Middle frontal gyrus (tissue), 1 donor: ENCODE measurements around the gene CST3.
"Not testable (repeated sequence)": the region's sequence is repeated elsewhere in the genome, so short reads cannot be mapped to it uniquely, and the experiment has no call there.

Experiments used
- DNase-seq: peaks from one replicate; pipeline ENCODE4 v3.0.0-alpha.2; 2015; ENCODE audit warnings: low spot score; ENCODE audit errors: extremely low spot score

The CST3 gene

GRCh38 chr20:23643659-23644058 lies 5.9 kb upstream of the CST3 start:
- DNase-seq, result no peak

DNA sequence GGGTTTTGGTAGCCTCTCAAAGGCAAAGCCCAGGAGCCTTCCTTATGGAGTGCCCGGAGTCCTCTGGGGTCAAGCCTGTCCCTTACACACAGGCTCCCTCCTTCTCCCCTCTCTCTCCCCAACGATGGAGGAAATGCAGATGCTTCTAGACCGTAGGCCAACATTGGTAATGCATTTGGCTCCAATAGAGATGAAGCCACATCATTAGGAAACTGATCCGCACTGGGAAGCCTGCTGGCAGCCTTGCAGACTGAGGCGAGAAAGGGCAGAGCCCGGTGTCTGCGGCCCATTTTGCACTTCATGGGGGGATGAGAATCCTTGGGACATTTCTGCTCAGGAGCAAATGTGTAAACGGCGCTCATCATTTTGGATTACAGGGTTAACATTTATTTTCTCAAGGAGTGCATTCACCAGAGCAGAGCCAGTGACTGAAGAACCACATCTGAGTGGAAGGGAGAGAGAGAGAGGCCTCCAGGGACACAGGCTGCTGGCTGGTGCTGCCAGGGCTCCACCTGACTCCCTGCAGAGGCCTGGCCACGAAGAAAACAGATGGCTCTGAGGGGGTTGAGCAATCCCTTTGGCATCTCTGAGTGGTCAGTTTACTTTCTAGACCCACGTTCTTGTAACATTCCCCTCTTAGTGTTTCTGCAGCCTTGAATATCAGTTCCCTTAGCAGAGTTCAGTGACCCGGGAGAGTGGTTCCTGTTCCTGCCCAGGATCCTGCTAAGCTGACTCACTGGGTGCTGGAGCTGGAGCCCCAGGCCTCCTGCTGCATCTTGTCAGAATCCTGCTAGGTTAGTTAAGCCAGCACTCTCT lies 4.4 kb upstream of the CST3 start:
- no peak for DNase-seq

GRCh38 chr20:23640671-23641667 lies 3.2 kb upstream of the CST3 start:
- no peak for DNase-seq

DNA sequence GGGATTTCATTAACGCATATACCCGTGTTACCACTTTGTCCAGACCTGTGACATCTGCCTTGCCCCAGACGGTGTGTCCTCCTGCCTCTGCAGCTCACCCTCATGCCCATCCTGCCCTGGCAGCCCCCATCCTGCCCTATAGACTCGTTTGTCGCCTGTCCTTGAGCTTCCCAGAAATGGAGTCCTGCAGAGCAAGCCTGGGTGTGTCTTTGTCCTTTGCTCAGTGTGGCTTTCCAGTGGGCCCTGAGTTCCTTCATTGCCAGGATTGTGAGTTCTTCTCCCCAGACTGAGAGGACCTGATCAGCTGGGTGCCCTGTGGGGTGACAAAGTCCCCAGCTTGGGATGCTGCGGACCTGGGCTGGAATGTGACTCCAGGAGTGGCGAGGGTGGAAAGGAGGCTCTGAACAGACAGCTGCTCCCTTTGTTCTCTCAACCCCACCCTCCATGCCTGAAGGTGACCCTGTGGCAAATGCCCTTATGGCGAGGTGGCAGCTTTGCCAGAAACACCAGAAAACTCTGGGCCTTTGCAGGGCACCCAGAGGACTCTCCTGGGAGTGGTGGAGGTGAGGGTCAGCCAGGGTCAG lies 2.4 kb upstream of the CST3 start:
- no peak for DNase-seq

GRCh38 chr20:23639490-23639958 lies 1.8 kb upstream of the CST3 start:
- no peak for DNase-seq

GRCh38 chr20:23638309-23638708 lies 554 bp upstream of the CST3 start:
- DNase-seq, result no peak

GRCh38 chr20:23636908-23637281 lies 860 bp downstream of the CST3 start:
- DNase-seq, result no peak

GRCh38 chr20:23636182-23636907 lies 1.4 kb downstream of the CST3 start:
- no peak for DNase-seq

DNA sequence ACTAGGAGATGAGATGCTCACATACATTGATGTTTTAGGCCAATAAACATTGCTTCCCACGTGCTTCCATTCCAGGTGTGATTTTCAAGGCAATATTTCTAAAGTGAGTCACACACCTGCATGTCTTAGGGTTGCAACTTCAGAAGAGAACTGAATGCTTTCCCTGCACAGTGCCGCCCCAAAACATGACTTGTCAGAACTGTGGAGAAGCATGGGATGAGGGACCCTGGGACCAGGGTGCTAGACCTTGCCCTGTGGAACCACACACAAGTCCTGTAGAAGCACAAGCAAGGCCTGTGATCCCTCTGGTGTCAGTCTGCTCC lies 2.0 kb downstream of the CST3 start:
- not testable (repeated sequence) for DNase-seq

GRCh38 chr20:23634985-23635767 lies 2.6 kb downstream of the CST3 start:
- DNase-seq, result no peak

DNA sequence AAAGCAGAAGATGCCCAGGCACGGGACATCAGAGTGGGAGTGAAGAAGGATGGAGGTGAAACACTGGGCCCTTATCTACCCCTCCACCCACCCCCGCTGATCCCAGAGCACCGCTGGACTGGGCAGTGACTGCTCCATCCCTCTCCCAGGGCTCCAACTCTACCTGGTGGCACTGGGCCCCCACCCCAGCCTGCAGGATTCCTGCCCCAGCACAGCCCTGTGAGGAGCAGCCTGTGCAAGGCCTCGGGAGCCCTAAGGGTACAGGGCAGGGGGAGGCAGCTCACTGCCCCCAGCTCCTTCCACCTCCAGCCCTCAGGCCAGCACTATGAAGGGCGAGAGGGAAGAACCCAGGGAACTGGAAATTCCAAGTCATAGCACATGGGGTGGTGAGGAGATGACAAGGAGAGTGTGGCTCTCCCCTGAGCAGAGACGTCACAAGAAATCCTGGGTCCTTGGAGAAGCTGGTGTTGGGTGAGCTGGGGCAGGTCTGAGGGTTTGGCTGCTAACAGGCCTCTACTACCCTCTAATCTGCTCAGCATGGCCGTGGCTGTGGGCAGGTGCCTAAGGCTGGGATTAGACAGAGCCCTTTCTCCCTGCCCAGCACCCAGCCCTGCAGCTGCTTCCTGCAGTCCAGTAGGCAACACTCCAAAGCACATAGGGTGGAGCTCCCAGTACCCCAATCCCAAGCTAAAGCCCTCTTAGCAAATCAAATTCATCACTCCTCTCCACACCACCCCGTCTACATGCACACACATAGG lies 3.5 kb downstream of the CST3 start:
- DNase-seq, result no peak

- DNase-seq, result no peak
These were observed 4.8 kb downstream of the CST3 start for GRCh38 chr20:23632711-23633573.

- no peak for DNase-seq
These were observed 5.6 kb downstream of the CST3 start for GRCh38 chr20:23631981-23632710.

DNA sequence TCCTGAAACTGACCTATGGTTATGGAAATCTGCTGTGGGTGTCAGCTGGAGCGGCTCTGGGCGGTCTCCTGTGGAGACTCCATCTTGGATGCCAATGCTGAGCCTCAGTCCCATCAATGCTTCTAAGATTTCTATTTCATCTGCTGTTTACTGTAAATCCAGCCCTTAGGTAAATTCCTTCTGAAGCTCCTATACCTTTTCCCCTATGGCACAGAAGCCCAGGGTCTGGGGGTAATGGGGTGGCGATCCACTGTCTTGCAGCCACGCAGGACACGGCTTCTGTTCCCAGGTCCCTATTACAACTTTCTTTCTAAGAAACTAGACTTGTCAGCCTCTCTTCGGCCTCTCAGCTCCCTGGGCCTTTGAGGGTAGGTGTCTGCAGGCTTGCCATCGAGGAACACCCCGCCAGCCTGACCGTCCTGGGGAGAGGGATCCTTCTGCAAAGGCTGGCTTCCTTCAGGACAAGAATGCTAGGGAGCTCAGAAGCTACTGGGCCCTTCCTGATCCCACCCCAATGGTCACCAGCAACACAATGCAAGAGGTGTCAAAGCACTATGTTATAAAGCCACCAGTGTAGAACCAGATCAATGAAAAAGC lies 6.4 kb downstream of the CST3 start:
- DNase-seq, result no peak

GRCh38 chr20:23630392-23630849 lies 7.3 kb downstream of the CST3 start:
- no peak for DNase-seq

DNA sequence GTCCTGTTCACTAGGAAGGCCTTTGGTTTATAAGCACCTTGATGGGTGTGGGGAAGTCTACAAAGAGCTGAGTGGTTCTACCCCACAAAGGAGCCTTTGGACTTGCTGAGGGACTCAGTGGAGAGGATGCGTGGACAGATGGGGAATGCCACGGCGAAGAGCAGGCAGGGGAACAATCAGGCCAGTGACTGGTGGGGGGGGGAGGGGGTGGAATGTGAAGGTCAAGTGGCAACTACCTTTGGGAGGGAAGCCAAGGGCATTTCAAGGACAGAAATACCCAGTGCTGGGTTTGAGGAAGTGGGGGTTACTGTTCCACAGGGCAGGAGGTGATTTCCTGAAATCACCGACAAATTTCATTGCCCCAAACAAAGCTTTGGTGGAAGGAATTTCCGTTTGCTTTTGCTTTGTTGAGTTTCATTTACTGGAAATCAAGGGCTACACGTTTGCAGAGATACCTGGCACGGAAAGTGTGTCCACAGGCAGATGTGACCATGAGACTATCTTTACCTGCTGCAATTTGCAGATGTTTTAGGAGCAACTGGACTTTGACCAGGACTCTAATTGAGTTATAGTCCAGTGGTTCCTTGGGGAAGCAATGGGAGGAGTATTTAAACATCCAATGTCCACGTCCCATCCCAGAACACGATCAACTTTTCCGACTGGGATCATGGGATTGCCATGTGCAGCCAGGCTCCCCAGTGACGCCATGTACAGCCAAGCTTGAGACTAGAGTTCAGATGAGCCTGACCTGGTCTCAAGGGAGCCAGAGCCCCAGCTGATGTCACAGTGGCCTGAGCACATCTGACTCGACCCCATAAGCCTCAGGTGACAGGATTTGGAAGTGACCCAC lies 8.0 kb downstream of the CST3 start:
- no peak for DNase-seq
